Pancreas (tissue), 10 donors: ENCODE measurements around the gene PRAC2. TPM values are rescaled to one million over a fixed set of nuclear protein-coding genes. Genes with fewer than 3 reads are reported as not detected.

Experiments
- ATAC-seq, 4 donors: fragments of 200-7000 bp; cut with Tn5 transposase; one replicate each; pipeline versions ENCODE4 v1.8.0 to v1.9.1; 2020; ENCODE audit warnings: mild to moderate bottlenecking in 4 of 4, moderate library complexity in 4 of 4
- DNase-seq, 6 donors: peaks; one replicate each; pipeline ENCODE4 v3.0.0-alpha.2; 2020
- FAIRE-seq: peaks from 2 replicates; lab custom pipeline; 2012; peaks lifted over from hg19 to GRCh38; lab: Jason Lieb, UNC
- H3K27ac ChIP-seq, 4 donors: fragments of 200-600 bp; sonication (generic); 1 replicate in 3 of 4; 2 replicates in 1 of 4; pipeline versions ENCODE4 v1.5.0 to v1.8.0; 2020
- H3K27me3 ChIP-seq, 4 donors: fragments of 200-600 bp; one replicate each; pipeline ENCODE4 v1.8.0; 2021
- H3K36me3 ChIP-seq, 3 donors: fragments of 200-600 bp; sonication (generic) in 1 of 3; one replicate each; pipeline versions ENCODE4 v1.5.0 to v1.8.0; 2020 to 2021
- H3K4me1 ChIP-seq, 3 donors: fragments of 200-600 bp; one replicate each; pipeline ENCODE4 v1.8.0; 2021
- H3K4me3 ChIP-seq, 4 donors: fragments of 200-600 bp; sonication (generic) in 2 of 4; one replicate each; pipeline versions ENCODE4 v1.5.0 to v1.8.0; 2020 to 2021
- H3K9me3 ChIP-seq, 4 donors: fragments of 200-600 bp; one replicate each; pipeline ENCODE4 v1.8.0; 2021
- WGBS, 2 donors: extraction: QIAGEN DNeasy Blood & Tissue Kit; methylation state at CpG; one replicate each; pipeline ENCODE4 v1.1.7; 2013; 5-methylcytosine and 5-hydroxymethylcytosine counted together
- intact Hi-C, 3 donors: fragments of 100-400 bp; cut with DNase I; formaldehyde crosslinking; loops; one replicate each; pipeline versions ENCODE4 v1.11.1 to v1.14.2; 2022
- polyA plus RNA-seq, 2 donors: library from polyadenylated mRNA; stranded (reverse); fragments of 200-250 nt; gene quantifications; one replicate each; pipeline ENCODE4 v1.2.3, GENCODE V29; 2013
- total RNA-seq, 6 donors: library from RNA; stranded (reverse); fragmentation: NEBNext Ultra II Directional in 4 of 6; extraction: Animal tissue kit (Norgen Biotek cat#: 25700) in 4 of 6; gene quantifications; one replicate each; pipeline versions ENCODE4 v1.2.1 to v1.2.4, GENCODE V29; 2021 to 2023
- TF ChIP-seq, protein P1 (sequence below), 4 donors: fragments of 200-600 bp; sonication (generic) in 3 of 4; IDR thresholded peaks; one replicate each; pipeline versions ENCODE4 v1.5.0 to v1.8.0; 2021; ENCODE audit warnings: antibody characterized with exemption in 4 of 4
- donor health status: healthy with polysubstance abuse.
- donor health status: DM: no; HTN: no; CAD: no; lungs with moderate emphysema.
- donor health status: DM: no; HTN: no; CAD: no.
- donor health status: control.
- donor health status: control.
- donor health status: Bipolar disorder and iron deficiency.
- donor health status: DM: yes; HTN: yes; CAD: no.
- donor health status: DM: no; HTN: no; CAD: no.
- donor health status: DM: no; HTN: no; CAD: no.
- donor health status: DM: yes; HTN: yes; CAD: no.

The PRAC2 gene
- total RNA-seq: not detected
- not detected for polyA plus RNA-seq

DNA sequence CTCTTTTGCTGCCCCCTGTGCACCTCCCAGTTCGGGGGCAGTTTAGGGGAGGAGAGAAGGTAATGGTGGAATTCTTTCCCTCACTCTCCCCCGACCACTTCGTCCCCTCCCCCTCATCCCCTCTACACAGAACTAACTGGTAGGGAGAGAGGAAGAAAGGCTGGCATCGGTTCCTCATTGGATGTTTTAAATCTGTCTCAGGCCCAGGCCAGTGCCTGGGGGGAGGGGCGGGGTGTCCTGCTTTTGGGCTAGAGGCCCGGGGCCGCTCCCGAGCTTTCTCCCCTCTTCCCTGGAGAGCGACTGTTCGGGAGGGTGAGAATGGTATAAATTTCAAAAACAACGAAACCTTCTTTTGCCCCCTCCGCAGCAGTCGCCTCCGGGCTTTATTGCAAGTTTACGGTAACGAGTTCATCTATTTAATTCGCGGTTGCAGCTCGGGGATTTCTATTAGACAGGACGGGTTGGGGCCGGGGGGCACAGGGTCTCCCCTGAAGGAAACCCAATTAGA is at the start of gene PRAC2:
TSS of gene PRAC2 (plus strand) at position 271 of the 508 bp plus-strand sequence. CDS start 1,226 bp downstream, outside the sequence.
- DNase-seq: no peak
- H3K4me1 ChIP-seq: peaks cover 0 to 5% (median 0%) of the 10 kb centered on the region in 3 donors
- no peak for ATAC-seq
- no peak within 1 kb of the TSS for H3K4me3 ChIP-seq
- no peaks in the 10 kb centered on the region for H3K36me3 ChIP-seq
- H3K9me3 ChIP-seq: no peaks in the 10 kb centered on the region
- H3K27ac ChIP-seq: no peak within 1 kb of the TSS
- H3K27me3 ChIP-seq: peaks cover 8 to 83% (median 26%) of the 10 kb centered on the region in 4 donors
- WGBS, 2 donors: 5 to 8% methylated on average over 20 to 21 of the region's 21 CpGs
- no peak for FAIRE-seq
- intact Hi-C loops: loop anchor here in 2 of 3 donors (10.0 kb wide), 2 partner anchors 162 to 312 kb away; no protein-coding TSS in a partner anchor
- TF ChIP-seq, protein P1, sequence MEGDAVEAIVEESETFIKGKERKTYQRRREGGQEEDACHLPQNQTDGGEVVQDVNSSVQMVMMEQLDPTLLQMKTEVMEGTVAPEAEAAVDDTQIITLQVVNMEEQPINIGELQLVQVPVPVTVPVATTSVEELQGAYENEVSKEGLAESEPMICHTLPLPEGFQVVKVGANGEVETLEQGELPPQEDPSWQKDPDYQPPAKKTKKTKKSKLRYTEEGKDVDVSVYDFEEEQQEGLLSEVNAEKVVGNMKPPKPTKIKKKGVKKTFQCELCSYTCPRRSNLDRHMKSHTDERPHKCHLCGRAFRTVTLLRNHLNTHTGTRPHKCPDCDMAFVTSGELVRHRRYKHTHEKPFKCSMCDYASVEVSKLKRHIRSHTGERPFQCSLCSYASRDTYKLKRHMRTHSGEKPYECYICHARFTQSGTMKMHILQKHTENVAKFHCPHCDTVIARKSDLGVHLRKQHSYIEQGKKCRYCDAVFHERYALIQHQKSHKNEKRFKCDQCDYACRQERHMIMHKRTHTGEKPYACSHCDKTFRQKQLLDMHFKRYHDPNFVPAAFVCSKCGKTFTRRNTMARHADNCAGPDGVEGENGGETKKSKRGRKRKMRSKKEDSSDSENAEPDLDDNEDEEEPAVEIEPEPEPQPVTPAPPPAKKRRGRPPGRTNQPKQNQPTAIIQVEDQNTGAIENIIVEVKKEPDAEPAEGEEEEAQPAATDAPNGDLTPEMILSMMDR (IDR thresholded peaks at IDR 0.05): no peak

DNA sequence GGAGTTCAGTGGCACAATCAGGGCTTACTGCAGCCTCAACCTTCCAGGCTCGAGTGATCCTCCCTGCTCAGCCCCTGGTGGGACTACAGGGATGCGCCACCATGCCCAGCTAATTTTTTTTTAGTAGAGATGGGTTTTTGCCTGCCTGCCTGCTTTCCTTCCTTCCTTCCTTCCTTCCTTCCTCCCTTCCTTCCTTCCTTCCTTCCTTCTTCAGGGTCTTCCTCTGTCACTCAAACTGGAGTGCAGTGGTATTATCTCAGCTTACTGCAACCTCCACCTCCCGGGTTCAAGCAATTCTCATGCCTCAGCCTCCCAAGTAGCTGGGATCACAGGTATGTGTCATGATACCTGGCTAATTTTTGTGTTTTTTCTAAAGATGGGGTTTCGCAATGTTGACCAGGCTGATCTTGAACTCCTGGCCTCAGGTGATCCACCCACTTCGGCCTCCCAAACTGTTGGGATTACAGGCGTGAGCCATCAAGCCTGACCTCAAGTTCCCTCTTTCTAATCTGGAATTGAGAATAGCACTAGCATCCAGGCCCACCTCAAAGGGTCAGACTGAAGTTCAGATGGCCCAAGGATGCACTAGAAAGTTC is 45.9 kb upstream of the PRAC2 start:
- H3K4me3 ChIP-seq: no peak overlapping the region
- TF ChIP-seq, protein P1 (IDR thresholded peaks at IDR 0.05): no peak
- no peaks in the 10 kb centered on the region for H3K4me1 ChIP-seq
- H3K36me3 ChIP-seq: no peaks in the 10 kb centered on the region
- H3K27me3 ChIP-seq: peaks cover 0 to 11% (median 3%) of the 10 kb centered on the region in 4 donors
- ATAC-seq (no peak), DNase-seq (no peak), FAIRE-seq (no peak)
- no peak overlapping the region for H3K27ac ChIP-seq
- 50 to 58% methylated on average over 6 of the region's 6 CpGs for WGBS, 2 donors
- H3K9me3 ChIP-seq: no peaks in the 10 kb centered on the region
- intact Hi-C loops: loop anchor here in 2 of 3 donors (5.0 to 10.0 kb wide), 3 partner anchors 115 to 205 kb away; no protein-coding TSS in a partner anchor

DNA sequence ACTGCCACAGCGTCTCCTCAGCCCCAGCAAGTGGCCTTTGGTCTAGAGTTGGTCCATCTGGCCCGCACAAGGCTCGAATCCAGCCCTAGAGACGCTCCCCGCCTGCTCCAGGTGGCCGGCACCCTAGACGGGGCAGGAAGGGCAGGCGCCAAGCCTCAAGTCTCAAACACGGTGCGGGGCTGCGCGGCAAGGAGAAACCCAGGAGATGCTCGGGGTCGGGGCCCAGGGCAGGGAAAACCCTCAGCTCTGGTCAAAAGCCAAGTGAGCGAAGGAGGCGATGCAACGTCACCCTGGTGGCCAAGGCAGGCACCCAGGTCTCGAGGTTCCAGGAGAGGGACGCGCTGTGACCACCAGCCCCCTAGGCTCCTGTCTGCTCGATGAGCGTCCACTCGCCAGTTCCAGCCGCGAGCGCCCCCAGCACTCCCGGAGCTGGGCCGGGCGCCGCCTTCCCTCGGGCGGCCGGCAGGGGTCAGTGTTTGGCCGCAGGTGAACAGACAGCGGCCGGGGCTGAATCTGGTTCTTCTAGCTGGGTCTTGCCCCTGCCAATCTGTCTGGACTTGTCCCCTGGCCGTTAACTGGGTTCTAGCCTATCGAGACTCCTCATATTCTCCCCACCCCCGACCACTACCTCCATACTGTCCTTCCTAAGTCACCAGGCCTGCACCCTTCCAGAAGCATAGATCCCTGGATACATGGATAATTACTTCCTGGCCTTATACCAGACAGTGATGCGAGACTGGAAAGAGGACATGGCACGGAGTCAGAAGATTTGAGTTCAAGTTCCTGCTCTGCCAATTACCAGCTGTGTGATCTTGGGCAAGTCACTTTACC is 44.6 kb upstream of the PRAC2 start:
- 6% methylated on average over 35 to 41 of the region's 41 CpGs for WGBS, 2 donors
- intact Hi-C loops: loop anchor here in 2 of 3 donors (5.0 to 10.0 kb wide), 3 partner anchors 114 to 204 kb away; no protein-coding TSS in a partner anchor
- peak; percentile 85 to 100 (median 98) for ATAC-seq
- TF ChIP-seq, protein P1 (IDR thresholded peaks at IDR 0.05): peak; percentile 89 to 96 (median 94)
- Histone ChIP-seq H3K36me3 (no peaks in the 10 kb centered on the region), H3K9me3 (no peaks in the 10 kb centered on the region), H3K4me1 (no peaks in the 10 kb centered on the region), H3K27ac (no peak overlapping the region), H3K27me3 (peaks cover 0 to 9% (median 3%) of the 10 kb centered on the region in 4 donors), H3K4me3 (peak overlapping the region in 1 of 4 donors; percentile 2)
- peak; percentile 36 to 93 (median 74) for DNase-seq
- FAIRE-seq: no peak

DNA sequence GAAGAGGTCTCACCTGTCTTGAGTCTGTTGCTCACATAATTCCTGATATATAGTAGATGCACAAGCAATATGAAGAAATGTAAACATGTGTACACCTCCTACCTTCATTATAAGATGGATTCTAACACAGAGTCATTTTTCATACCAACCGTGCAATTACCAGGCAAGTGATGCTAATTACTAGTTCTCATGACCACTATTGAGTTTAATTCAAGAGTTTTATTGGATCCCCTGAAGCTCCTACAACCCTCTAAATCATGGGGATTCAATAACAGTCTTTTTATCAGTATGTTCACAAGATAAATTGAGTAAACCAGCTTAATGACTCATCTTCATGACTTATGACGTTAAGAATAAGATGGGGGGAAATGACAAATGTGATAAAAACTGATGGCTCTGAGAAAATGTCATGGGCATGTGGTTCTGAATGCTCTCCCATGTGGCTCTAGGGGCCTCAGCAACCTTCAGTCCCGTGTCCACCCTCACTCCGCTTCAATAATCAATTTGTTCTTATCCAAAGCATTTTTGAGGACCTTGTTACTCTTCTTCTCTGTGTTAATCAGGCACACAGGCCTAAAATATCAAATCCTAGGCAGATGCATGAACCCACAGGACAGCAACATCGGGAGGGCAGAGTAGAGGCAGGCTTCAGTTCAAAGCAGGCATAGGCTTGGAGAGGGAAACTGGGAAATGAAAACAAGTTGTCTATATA is 43.4 kb upstream of the PRAC2 start:
- Histone ChIP-seq H3K9me3 (no peaks in the 10 kb centered on the region), H3K36me3 (no peaks in the 10 kb centered on the region), H3K27me3 (peaks cover 0 to 10% (median 3%) of the 10 kb centered on the region in 4 donors), H3K27ac (no peak overlapping the region), H3K4me1 (no peaks in the 10 kb centered on the region), H3K4me3 (no peak overlapping the region)
- WGBS, 2 donors: 69 to 85% methylated on average over 5 of the region's 5 CpGs
- intact Hi-C loops: loop anchor here in 2 of 3 donors (5.0 to 10.0 kb wide), 4 partner anchors 105 to 203 kb away; no protein-coding TSS in a partner anchor
- TF ChIP-seq, protein P1 (IDR thresholded peaks at IDR 0.05): no peak
- no peak for ATAC-seq
- no peak for DNase-seq
- FAIRE-seq: no peak
